ENCODE measurements around the gene ARHGAP15. TPM values are rescaled to one million over a fixed set of nuclear protein-coding genes. Genes with fewer than 3 reads are reported as not detected.

The ARHGAP15 gene
- total and polyA plus RNA-seq, 2 experiments from 2014 or later = 0.26 TPM; not detected in 1

DNA sequence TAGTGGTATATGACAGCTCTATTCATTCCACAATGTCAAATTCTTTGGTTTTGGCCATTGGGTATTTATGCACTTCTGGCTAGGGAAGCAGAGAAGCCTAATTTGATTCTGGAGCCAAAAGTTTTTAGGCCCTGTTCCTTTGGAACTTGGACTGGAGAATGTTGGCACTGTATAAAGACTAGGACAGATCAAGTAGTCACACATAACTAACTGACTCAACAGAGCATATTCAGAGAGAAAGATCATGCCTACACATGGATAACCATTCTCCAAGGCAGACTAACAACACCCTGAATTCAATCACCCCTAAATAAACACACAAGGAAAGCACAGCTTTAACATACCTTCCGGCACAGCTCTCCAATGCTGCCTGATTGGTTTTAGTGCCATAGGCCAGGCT lies 62.9 kb downstream of the ARHGAP15 start (continued):
- TF ChIP-seq, protein P1, sequence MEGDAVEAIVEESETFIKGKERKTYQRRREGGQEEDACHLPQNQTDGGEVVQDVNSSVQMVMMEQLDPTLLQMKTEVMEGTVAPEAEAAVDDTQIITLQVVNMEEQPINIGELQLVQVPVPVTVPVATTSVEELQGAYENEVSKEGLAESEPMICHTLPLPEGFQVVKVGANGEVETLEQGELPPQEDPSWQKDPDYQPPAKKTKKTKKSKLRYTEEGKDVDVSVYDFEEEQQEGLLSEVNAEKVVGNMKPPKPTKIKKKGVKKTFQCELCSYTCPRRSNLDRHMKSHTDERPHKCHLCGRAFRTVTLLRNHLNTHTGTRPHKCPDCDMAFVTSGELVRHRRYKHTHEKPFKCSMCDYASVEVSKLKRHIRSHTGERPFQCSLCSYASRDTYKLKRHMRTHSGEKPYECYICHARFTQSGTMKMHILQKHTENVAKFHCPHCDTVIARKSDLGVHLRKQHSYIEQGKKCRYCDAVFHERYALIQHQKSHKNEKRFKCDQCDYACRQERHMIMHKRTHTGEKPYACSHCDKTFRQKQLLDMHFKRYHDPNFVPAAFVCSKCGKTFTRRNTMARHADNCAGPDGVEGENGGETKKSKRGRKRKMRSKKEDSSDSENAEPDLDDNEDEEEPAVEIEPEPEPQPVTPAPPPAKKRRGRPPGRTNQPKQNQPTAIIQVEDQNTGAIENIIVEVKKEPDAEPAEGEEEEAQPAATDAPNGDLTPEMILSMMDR (conservative IDR thresholded peaks at IDR 0.05; ENCODE audit: low read depth in 2 of 2) = no peak
- TF ChIP-seq, protein P2, sequence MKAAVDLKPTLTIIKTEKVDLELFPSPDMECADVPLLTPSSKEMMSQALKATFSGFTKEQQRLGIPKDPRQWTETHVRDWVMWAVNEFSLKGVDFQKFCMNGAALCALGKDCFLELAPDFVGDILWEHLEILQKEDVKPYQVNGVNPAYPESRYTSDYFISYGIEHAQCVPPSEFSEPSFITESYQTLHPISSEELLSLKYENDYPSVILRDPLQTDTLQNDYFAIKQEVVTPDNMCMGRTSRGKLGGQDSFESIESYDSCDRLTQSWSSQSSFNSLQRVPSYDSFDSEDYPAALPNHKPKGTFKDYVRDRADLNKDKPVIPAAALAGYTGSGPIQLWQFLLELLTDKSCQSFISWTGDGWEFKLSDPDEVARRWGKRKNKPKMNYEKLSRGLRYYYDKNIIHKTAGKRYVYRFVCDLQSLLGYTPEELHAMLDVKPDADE (IDR thresholded peaks at IDR 0.05) = no peak

DNA sequence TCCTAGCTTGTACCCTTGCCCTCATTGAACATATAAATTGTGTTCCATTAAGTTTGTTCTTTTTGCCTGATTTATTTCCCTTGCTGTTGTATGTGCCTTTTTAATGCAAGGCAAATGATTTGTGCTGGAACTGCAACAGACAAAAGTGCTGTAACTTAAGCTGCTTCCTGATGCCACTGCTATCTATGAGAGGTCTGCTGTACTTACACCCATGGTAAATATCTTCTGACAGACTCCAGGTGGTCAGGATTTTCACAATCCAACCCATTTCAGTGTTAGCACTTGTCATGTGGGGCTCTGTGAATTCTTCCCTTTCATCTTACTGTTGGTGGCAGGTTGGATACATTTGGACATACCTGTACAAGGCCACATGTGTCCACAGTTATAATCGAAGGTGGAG lies 63.5 kb downstream of the ARHGAP15 start:
- H3K36me3 Mint-ChIP-seq (ENCODE audit: low read depth) = no peaks in the 10 kb centered on the region
- no peak for ATAC-seq
- TF ChIP-seq, protein P2 (IDR thresholded peaks at IDR 0.05) = no peak
- TF ChIP-seq CREB1 (CRISPR knock-in tag; IDR thresholded peaks at IDR 0.05; ENCODE audit: low read depth) = no peak
- no peak for TF ChIP-seq NANOG (IDR thresholded peaks at IDR 0.05; ENCODE audit: borderline replicate concordance)
- no peak for TF ChIP-seq EZH2 (IDR thresholded peaks at IDR 0.05; ENCODE audit: low read depth, unreplicated experiment)
- TF ChIP-seq POLR2AphosphoS5 (IDR thresholded peaks at IDR 0.05; ENCODE audit: low read depth) = no peak
- TF ChIP-seq, protein P1 (conservative IDR thresholded peaks at IDR 0.05; ENCODE audit: low read depth in 2 of 2) = no peak
- TF ChIP-seq, protein P3, sequence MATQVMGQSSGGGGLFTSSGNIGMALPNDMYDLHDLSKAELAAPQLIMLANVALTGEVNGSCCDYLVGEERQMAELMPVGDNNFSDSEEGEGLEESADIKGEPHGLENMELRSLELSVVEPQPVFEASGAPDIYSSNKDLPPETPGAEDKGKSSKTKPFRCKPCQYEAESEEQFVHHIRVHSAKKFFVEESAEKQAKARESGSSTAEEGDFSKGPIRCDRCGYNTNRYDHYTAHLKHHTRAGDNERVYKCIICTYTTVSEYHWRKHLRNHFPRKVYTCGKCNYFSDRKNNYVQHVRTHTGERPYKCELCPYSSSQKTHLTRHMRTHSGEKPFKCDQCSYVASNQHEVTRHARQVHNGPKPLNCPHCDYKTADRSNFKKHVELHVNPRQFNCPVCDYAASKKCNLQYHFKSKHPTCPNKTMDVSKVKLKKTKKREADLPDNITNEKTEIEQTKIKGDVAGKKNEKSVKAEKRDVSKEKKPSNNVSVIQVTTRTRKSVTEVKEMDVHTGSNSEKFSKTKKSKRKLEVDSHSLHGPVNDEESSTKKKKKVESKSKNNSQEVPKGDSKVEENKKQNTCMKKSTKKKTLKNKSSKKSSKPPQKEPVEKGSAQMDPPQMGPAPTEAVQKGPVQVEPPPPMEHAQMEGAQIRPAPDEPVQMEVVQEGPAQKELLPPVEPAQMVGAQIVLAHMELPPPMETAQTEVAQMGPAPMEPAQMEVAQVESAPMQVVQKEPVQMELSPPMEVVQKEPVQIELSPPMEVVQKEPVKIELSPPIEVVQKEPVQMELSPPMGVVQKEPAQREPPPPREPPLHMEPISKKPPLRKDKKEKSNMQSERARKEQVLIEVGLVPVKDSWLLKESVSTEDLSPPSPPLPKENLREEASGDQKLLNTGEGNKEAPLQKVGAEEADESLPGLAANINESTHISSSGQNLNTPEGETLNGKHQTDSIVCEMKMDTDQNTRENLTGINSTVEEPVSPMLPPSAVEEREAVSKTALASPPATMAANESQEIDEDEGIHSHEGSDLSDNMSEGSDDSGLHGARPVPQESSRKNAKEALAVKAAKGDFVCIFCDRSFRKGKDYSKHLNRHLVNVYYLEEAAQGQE (IDR thresholded peaks at IDR 0.05; ENCODE audit: unreplicated experiment) = no peak
- TF ChIP-seq EZH2phosphoT487 (IDR thresholded peaks at IDR 0.05; ENCODE audit: unreplicated experiment) = no peak
- TF ChIP-seq JUNB (IDR thresholded peaks at IDR 0.05; ENCODE audit: unreplicated experiment) = no peak
- TF ChIP-seq ZNF114 (CRISPR knock-in tag; IDR thresholded peaks at IDR 0.05) = no peak
- no peak for TF ChIP-seq STAT1 (IDR thresholded peaks at IDR 0.05; ENCODE audit: unreplicated experiment)

More for the DNA sequence above, 63.5 kb downstream of the ARHGAP15 start:
- Histone ChIP-seq H3K9me2 (ENCODE audit: insufficient read depth) (no peaks in the 10 kb centered on the region), H3K27me3 (ENCODE audit: insufficient read depth) (no peaks in the 10 kb centered on the region), H3F3A (replicated peaks; ENCODE audit: low read depth) (no peaks in the 10 kb centered on the region), H2AFZ (no peak overlapping the region), H3K4me3 (no peak overlapping the region), H3K79me2 (replicated peaks; ENCODE audit: insufficient read depth) (no peaks in the 10 kb centered on the region), H3K4me1 (ENCODE audit: insufficient read depth) (no peaks in the 10 kb centered on the region), H3K27ac (ENCODE audit: low read depth) (no peak overlapping the region), H3K36me3 (ENCODE audit: insufficient read depth) (no peaks in the 10 kb centered on the region), H4K20me1 (replicated peaks; ENCODE audit: insufficient read depth) (no peaks in the 10 kb centered on the region), H3K4me2 (no peak overlapping the region)
- Mint-ChIP-seq H3K4me3 (no peak overlapping the region), H3K27ac (no peak overlapping the region), H3K9me3 (no peaks in the 10 kb centered on the region), H3K4me1 (no peaks in the 10 kb centered on the region), H3K27me3 (ENCODE audit: insufficient read depth, low read depth, poor library complexity) (no peaks in the 10 kb centered on the region)
- DNase-seq (ENCODE audit: low spot score) = no peak

All from GM23338 (cell line).